Measurements from ENCODE around the gene FRMD5.

FRMD5 gene

GRCh38 chr15:43969802-43970375 is 225.2 kb downstream of the FRMD5 start:
- TF ChIP-seq CTCF (conservative IDR thresholded peaks at IDR 0.05; ENCODE audit: low read length), result no peak
- DNase-seq (ENCODE audit: low read depth), result no peak
- H3K4me3 ChIP-seq (ENCODE audit: low read length), result no peak overlapping the region

GRCh38 chr15:43968551-43968950 is 226.5 kb downstream of the FRMD5 start:
- TF ChIP-seq CTCF (conservative IDR thresholded peaks at IDR 0.05; ENCODE audit: low read length), result no peak
- no peak overlapping the region for H3K4me3 ChIP-seq (ENCODE audit: low read length)
- DNase-seq (ENCODE audit: low read depth), result peak; percentile 25

- TF ChIP-seq CTCF (conservative IDR thresholded peaks at IDR 0.05; ENCODE audit: low read length), result no peak
- no peak for DNase-seq (ENCODE audit: low read depth)
- H3K4me3 ChIP-seq (ENCODE audit: low read length), result no peak overlapping the region
These were observed 228.4 kb downstream of the FRMD5 start for GRCh38 chr15:43966646-43967045.

- no peak overlapping the region for H3K4me3 ChIP-seq (ENCODE audit: low read length)
- no peak for TF ChIP-seq CTCF (conservative IDR thresholded peaks at IDR 0.05; ENCODE audit: low read length)
- DNase-seq (ENCODE audit: low read depth), result peak; percentile 88
These were observed 236.2 kb downstream of the FRMD5 start for GRCh38 chr15:43958861-43959330.

- no peak for TF ChIP-seq CTCF (conservative IDR thresholded peaks at IDR 0.05; ENCODE audit: low read length)
- DNase-seq (ENCODE audit: low read depth), result no peak
- no peak overlapping the region for H3K4me3 ChIP-seq (ENCODE audit: low read length)
These were observed 237.3 kb downstream of the FRMD5 start for GRCh38 chr15:43957724-43958123.

GRCh38 chr15:43955140-43955539 is 239.9 kb downstream of the FRMD5 start:
- no peak for DNase-seq (ENCODE audit: low read depth)
- H3K4me3 ChIP-seq (ENCODE audit: low read length), result no peak overlapping the region
- no peak for TF ChIP-seq CTCF (conservative IDR thresholded peaks at IDR 0.05; ENCODE audit: low read length)

- no peak overlapping the region for H3K4me3 ChIP-seq (ENCODE audit: low read length)
- no peak for TF ChIP-seq CTCF (conservative IDR thresholded peaks at IDR 0.05; ENCODE audit: low read length)
- no peak for DNase-seq (ENCODE audit: low read depth)
These were observed 240.9 kb downstream of the FRMD5 start for GRCh38 chr15:43954181-43954621.
